Midbrain (tissue), 1 donor: ENCODE results near the gene RARS1.

Experiments
- DNase-seq: peaks from one replicate; lab custom pipeline; 2025; lab: John Stamatoyannopoulos, UW

Gene RARS1

DNA sequence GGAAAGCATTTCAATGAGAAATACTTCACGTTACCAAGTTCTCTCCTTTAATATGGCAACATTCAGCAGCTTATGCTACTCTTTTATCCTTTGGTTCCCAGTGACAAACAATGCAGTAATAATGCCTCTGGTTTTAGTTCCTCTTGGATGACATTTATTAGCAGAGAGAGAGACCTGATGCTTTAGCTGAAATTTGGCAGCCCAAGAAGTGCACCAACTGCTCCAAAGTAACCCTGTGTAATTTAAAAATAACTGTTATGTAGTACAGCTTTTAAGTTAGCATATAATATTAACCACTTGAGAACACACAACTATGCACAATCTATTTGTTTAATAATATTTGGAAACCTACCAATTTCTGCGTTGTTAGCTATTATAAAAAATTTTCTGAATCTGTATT is 71.1 kb downstream of the RARS1 start:
- DNase-seq = no peak

GRCh38 chr5:168562279-168562678 is 76.0 kb downstream of the RARS1 start:
- no peak for DNase-seq

DNA sequence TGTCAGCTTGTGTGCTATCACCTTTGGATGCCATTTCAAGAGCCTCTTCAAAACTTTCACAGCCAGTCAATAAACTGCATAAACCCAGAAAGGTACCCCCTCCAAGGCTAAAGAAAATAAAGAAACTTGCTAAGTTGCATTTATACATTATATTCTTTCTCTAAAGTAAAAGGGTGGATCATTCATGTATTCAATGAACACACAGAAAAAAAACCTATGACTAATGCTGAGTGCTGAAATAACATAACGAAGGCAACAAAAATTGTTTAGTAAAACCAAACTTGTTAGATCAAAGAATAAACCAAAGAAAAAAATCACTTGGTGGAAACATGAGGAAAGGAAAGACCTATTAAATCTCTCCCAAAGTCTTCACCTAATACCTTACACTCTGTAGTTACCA is 77.7 kb downstream of the RARS1 start:
- DNase-seq = no peak

- no peak for DNase-seq
Observed at GRCh38 chr5:168568738-168569137, 82.5 kb downstream of the RARS1 start.
